Gastroesophageal sphincter (tissue), 4 donors: Measurements from ENCODE around the gene BCKDHA. TPM values are rescaled to one million over a fixed set of nuclear protein-coding genes. Genes with fewer than 3 reads are reported as not detected.

ENCODE experiments used
- ATAC-seq: fragments of 150-250 bp; one replicate; pipeline ENCODE4 v1.9.1; 2016; ENCODE audit warnings: mild to moderate bottlenecking, moderate library complexity
- H3K27ac ChIP-seq, 4 donors: fragments of 200-600 bp; sonication (generic) in 3 of 4; 1 replicate in 3 of 4; 2 replicates in 1 of 4; pipeline ENCODE4 v1.5.1; 2016 to 2019
- H3K27me3 ChIP-seq: fragments of 200-600 bp; sonication (generic); one replicate; pipeline ENCODE4 v1.5.1; 2019
- H3K36me3 ChIP-seq, 2 donors: fragments of 200-600 bp; sonication (generic); one replicate each; pipeline ENCODE4 v1.5.1; 2019; ENCODE audit warnings: control low read depth in 1 of 2
- H3K4me1 ChIP-seq, 3 donors: fragments of 200-600 bp; sonication (generic); 1 replicate in 2 of 3; 2 replicates in 1 of 3; pipeline ENCODE4 v1.5.1; 2016 to 2019; ENCODE audit warnings: control low read depth in 2 of 3
- H3K4me3 ChIP-seq, 2 donors: fragments of 200-600 bp; sonication (generic); one replicate each; pipeline ENCODE4 v1.5.1; 2019; ENCODE audit warnings: mild to moderate bottlenecking in 1 of 2, moderate library complexity in 1 of 2
- H3K9me3 ChIP-seq, 3 donors: fragments of 200-600 bp; sonication (generic); one replicate each; pipeline ENCODE4 v1.5.1; 2017 to 2019; ENCODE audit warnings: control low read depth in 2 of 3
- CTCF ChIP-seq, 4 experiments: fragments of 200-600 bp in 2 of 4; fragments of 450-650 bp in 2 of 4; sonication (generic) in 1 of 4; IDR thresholded peaks; one replicate each; pipeline ENCODE4 v1.5.1; 2017 to 2019; ENCODE audit warnings: antibody characterized with exemption in 4 of 4, mild to moderate bottlenecking in 2 of 4, moderate library complexity in 2 of 4
- EP300 ChIP-seq: sonication (generic); formaldehyde crosslinking; IDR thresholded peaks from one replicate; pipeline ENCODE4 v1.6.1; 2017; ENCODE audit warnings: antibody characterized with exemption, mild to moderate bottlenecking
- POLR2A ChIP-seq, 2 donors: fragments of 450-650 bp; IDR thresholded peaks; one replicate each; pipeline ENCODE4 v1.6.1; 2017; ENCODE audit warnings: antibody characterized with exemption in 2 of 2, mild to moderate bottlenecking in 2 of 2, moderate library complexity in 1 of 2
- POLR2AphosphoS5 ChIP-seq: sonication (generic); formaldehyde crosslinking; IDR thresholded peaks from one replicate; pipeline ENCODE4 v1.6.1; 2017; ENCODE audit warnings: antibody characterized with exemption
- WGBS, 2 donors: methylation state at CpG; one replicate each; pipeline ENCODE4 v1.1.5; 2018; ENCODE audit warnings: low coverage in 1 of 2; 5-methylcytosine and 5-hydroxymethylcytosine counted together
- total RNA-seq, 4 donors: library from RNA; depleted of rRNA; stranded (reverse); fragments of >200 nt; gene quantifications; one replicate each; pipeline ENCODE4 v1.1.0, GENCODE V29; 2016

Gene BCKDHA
- total RNA-seq, 4 donors from 2014 or later, result 35.0 to 47.9 (median 38.3) TPM

DNA sequence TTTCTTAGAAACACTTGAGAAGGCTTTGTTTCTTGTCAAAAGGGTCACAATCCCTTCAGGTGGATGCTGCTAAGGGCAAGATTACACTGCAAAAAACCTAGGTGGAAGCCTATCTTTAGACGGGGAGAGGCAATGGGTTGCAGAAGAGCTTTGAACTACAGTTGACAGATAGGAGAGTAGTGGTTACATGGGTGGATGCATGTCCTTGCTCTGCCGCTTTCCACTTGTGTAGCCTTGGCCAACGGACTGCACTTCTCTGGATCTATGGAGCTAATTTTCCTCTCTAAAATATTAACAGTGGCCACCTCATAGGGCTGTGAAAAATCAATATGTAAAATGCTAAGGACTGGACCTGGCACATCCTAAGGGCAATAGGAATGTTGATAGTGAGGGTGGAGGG, 980 bp downstream of the BCKDHA start:
- WGBS, 2 donors, result 47 to 50% methylated on average over 2 to 3 of the region's 3 CpGs
- peaks cover 0 to 28% of the 10 kb centered on the region in 2 donors for H3K36me3 ChIP-seq
- no peaks in the 10 kb centered on the region for H3K9me3 ChIP-seq
- no peak for TF ChIP-seq EP300
- no peak for TF ChIP-seq CTCF (IDR thresholded peaks at IDR 0.05)
- no peak for TF ChIP-seq POLR2A (IDR thresholded peaks at IDR 0.05)
- TF ChIP-seq POLR2AphosphoS5, result no peak
- H3K27me3 ChIP-seq, result no peaks in the 10 kb centered on the region
- H3K4me3 ChIP-seq, result peak overlapping the region; percentile 93 to 100
- peak overlapping the region in 2 of 4 donors; percentile 86 to 94 for H3K27ac ChIP-seq
- H3K4me1 ChIP-seq, result peaks cover 4 to 75% (median 11%) of the 10 kb centered on the region in 3 donors
- no peak for ATAC-seq

DNA sequence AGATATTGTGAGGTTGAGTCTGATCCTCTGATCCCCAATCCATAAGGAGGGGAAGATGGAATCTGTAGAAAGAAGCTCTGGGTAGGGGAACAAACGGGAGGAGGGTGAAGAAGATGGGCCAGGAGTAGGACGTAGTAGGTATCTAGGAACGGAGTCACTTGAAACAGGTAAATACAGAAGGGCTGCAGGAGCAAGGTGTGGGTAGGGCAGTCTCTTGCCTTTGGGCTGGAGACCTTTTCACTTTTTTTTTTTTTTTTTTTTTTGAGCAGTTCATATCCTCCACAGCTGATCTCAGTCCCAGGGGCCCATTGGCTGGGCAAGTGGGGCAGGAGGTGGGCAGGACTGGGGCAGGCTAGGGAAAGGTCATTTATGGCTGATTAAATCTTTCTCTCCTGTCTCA, 1.5 kb downstream of the BCKDHA start:
- no peaks in the 10 kb centered on the region for H3K27me3 ChIP-seq
- peaks cover 4 to 79% (median 11%) of the 10 kb centered on the region in 3 donors for H3K4me1 ChIP-seq
- peak overlapping the region in 1 of 2 donors; percentile 93 for H3K4me3 ChIP-seq
- no peak overlapping the region for H3K27ac ChIP-seq
- TF ChIP-seq EP300 (no peak), POLR2A (IDR thresholded peaks at IDR 0.05) (no peak), POLR2AphosphoS5 (no peak)
- H3K36me3 ChIP-seq, result peaks cover 0 to 30% of the 10 kb centered on the region in 2 donors
- 70 to 78% methylated on average over 3 of the region's 3 CpGs for WGBS, 2 donors
- no peak for ATAC-seq
- no peaks in the 10 kb centered on the region for H3K9me3 ChIP-seq

GRCh38 chr19:41399525-41399924, 1.9 kb downstream of the BCKDHA start:
- H3K36me3 ChIP-seq, result peaks cover 0 to 30% of the 10 kb centered on the region in 2 donors
- no peaks in the 10 kb centered on the region for H3K27me3 ChIP-seq
- TF ChIP-seq EP300, result no peak
- no peak for TF ChIP-seq CTCF (IDR thresholded peaks at IDR 0.05)
- no peak for TF ChIP-seq POLR2AphosphoS5
- no peak for TF ChIP-seq POLR2A (IDR thresholded peaks at IDR 0.05)
- 83 to 100% methylated on average over 1 of the region's 2 CpGs for WGBS, 2 donors
- no peak overlapping the region for H3K4me3 ChIP-seq
- no peak for ATAC-seq
- peaks cover 4 to 80% (median 11%) of the 10 kb centered on the region in 3 donors for H3K4me1 ChIP-seq
- no peak overlapping the region for H3K27ac ChIP-seq
- no peaks in the 10 kb centered on the region for H3K9me3 ChIP-seq

- Histone ChIP-seq H3K27me3 (no peaks in the 10 kb centered on the region), H3K36me3 (peaks cover 0 to 40% of the 10 kb centered on the region in 2 donors), H3K27ac (peak overlapping the region in 1 of 4 donors; percentile 23), H3K4me3 (no peak overlapping the region), H3K4me1 (peaks cover 4 to 83% (median 10%) of the 10 kb centered on the region in 3 donors), H3K9me3 (no peaks in the 10 kb centered on the region)
- 42 to 63% methylated on average over 2 of the region's 4 CpGs for WGBS, 2 donors
- no peak for ATAC-seq
- TF ChIP-seq EP300 (no peak), POLR2AphosphoS5 (no peak), CTCF (IDR thresholded peaks at IDR 0.05) (no peak), POLR2A (IDR thresholded peaks at IDR 0.05) (no peak)
Observed at GRCh38 chr19:41401483-41401882, 3.9 kb downstream of the BCKDHA start.

- 73 to 80% methylated on average over 3 of the region's 3 CpGs for WGBS, 2 donors
- H3K9me3 ChIP-seq, result no peaks in the 10 kb centered on the region
- TF ChIP-seq POLR2A (IDR thresholded peaks at IDR 0.05) (no peak), POLR2AphosphoS5 (no peak), CTCF (IDR thresholded peaks at IDR 0.05) (no peak), EP300 (no peak)
- peaks cover 0 to 40% of the 10 kb centered on the region in 2 donors for H3K36me3 ChIP-seq
- no peak for ATAC-seq
- no peaks in the 10 kb centered on the region for H3K27me3 ChIP-seq
- no peak overlapping the region for H3K27ac ChIP-seq
- no peak overlapping the region for H3K4me3 ChIP-seq
- H3K4me1 ChIP-seq, result peaks cover 4 to 83% (median 5%) of the 10 kb centered on the region in 3 donors
Observed at GRCh38 chr19:41402010-41402409, 4.4 kb downstream of the BCKDHA start.
